HEK293T (cell line): ENCODE measurements around the gene NT5DC1.

Experiments used
- CTCF ChIA-PET: fragments of 350-600 bp; formaldehyde crosslinking; extraction: SDS; loops from one replicate; lab custom pipeline; 2021; ENCODE audit warnings: antibody characterized with exemption, inconsistent platforms; lab: Yijun Ruan, JAX
- POLR2A ChIA-PET: fragments of 350-600 bp; formaldehyde crosslinking; extraction: SDS; loops from one replicate; lab custom pipeline; 2020; ENCODE audit warnings: antibody characterized with exemption, inconsistent platforms; lab: Yijun Ruan, JAX
- DNase-seq: peaks from one replicate; pipeline ENCODE4 v3.0.0; 2012; ENCODE audit warnings: mixed read lengths; ENCODE audit errors: extremely low spot score
- ARNT ChIP-seq: fragments of 450-650 bp; IDR thresholded peaks from 2 replicates; pipeline ENCODE4 v1.6.1; 2017; ENCODE audit warnings: mild to moderate bottlenecking
- BHLHE40 ChIP-seq: fragments of 450-650 bp; IDR thresholded peaks from 2 replicates; pipeline ENCODE4 v1.6.1; 2016; ENCODE audit warnings: mild to moderate bottlenecking, moderate library complexity, borderline replicate concordance
- CTBP1 ChIP-seq: fragments of 450-650 bp; IDR thresholded peaks from 2 replicates; pipeline ENCODE4 v1.6.1; 2016; ENCODE audit warnings: borderline replicate concordance
- ELF4 ChIP-seq: fragments of 450-650 bp; IDR thresholded peaks from 2 replicates; pipeline ENCODE4 v1.6.1; 2017; ENCODE audit warnings: antibody characterized with exemption
- FOXA1 ChIP-seq: fragments of 450-650 bp; IDR thresholded peaks from 2 replicates; pipeline ENCODE4 v1.6.1; 2016; ENCODE audit warnings: mild to moderate bottlenecking
- FOXK2 ChIP-seq: fragments of 450-650 bp; IDR thresholded peaks from 2 replicates; pipeline ENCODE4 v1.6.1; 2016; ENCODE audit warnings: mild to moderate bottlenecking
- FOXM1 ChIP-seq: fragments of 450-650 bp; IDR thresholded peaks from 2 replicates; pipeline ENCODE4 v1.6.1; 2017; ENCODE audit warnings: mild to moderate bottlenecking, borderline replicate concordance
- HDGF ChIP-seq: fragments of 450-650 bp; IDR thresholded peaks from 2 replicates; pipeline ENCODE4 v1.6.1; 2017; ENCODE audit warnings: antibody characterized with exemption, borderline replicate concordance
- L3MBTL2 ChIP-seq: fragments of 450-650 bp; conservative IDR thresholded peaks from 2 replicates; pipeline ENCODE4 v1.6.1; 2016; ENCODE audit warnings: mild to moderate bottlenecking
- LEF1 ChIP-seq: fragments of 450-650 bp; IDR thresholded peaks from 2 replicates; pipeline ENCODE4 v1.6.1; 2017; ENCODE audit warnings: mild to moderate bottlenecking, borderline replicate concordance
- NFRKB ChIP-seq: fragments of 450-650 bp; IDR thresholded peaks from 2 replicates; pipeline ENCODE4 v1.6.1; 2016; ENCODE audit warnings: mild to moderate bottlenecking, moderate library complexity
- SP1 ChIP-seq: fragments of 450-650 bp; IDR thresholded peaks from 2 replicates; pipeline ENCODE4 v1.6.1; 2017
- SUZ12 ChIP-seq: fragments of 450-650 bp; IDR thresholded peaks from 2 replicates; pipeline ENCODE4 v1.6.1; 2016; ENCODE audit warnings: mild to moderate bottlenecking
- TARDBP ChIP-seq: fragments of 450-650 bp; IDR thresholded peaks from 2 replicates; pipeline ENCODE4 v1.6.1; 2016
- ZNF384 ChIP-seq: fragments of 450-650 bp; IDR thresholded peaks from 2 replicates; pipeline ENCODE4 v1.6.1; 2016
- TF ChIP-seq, protein P1 (sequence below): fragments of 450-650 bp; IDR thresholded peaks from 2 replicates; pipeline ENCODE4 v1.6.1; 2016

Gene NT5DC1

GRCh38 chr6:116248577-116248976 is 147.9 kb downstream of the NT5DC1 start:
- no peak for TF ChIP-seq LEF1
- TF ChIP-seq, protein P1, sequence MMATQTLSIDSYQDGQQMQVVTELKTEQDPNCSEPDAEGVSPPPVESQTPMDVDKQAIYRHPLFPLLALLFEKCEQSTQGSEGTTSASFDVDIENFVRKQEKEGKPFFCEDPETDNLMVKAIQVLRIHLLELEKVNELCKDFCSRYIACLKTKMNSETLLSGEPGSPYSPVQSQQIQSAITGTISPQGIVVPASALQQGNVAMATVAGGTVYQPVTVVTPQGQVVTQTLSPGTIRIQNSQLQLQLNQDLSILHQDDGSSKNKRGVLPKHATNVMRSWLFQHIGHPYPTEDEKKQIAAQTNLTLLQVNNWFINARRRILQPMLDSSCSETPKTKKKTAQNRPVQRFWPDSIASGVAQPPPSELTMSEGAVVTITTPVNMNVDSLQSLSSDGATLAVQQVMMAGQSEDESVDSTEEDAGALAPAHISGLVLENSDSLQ, result no peak
- no peak for TF ChIP-seq NFRKB
- TF ChIP-seq FOXA1, result no peak
- POLR2A ChIA-PET, result no interaction called here

GRCh38 chr6:116251568-116252384 is 151.1 kb downstream of the NT5DC1 start:
- ChIA-PET CTCF (interaction anchor here (2.2 kb wide), 1 partner anchor 35 kb away, joined by 8 read pairs; no protein-coding TSS in a partner anchor), POLR2A (interaction anchor here (0.8 to 1.1 kb wide), 2 partner anchors 319 to 369 kb away, joined by 3 to 5 read pairs; partner anchors contain the start of gene RWDD1)
- DNase-seq, result no peak
- TF ChIP-seq FOXK2, result no peak
- no peak for TF ChIP-seq FOXA1
- no peak for TF ChIP-seq NFRKB
- no peak for TF ChIP-seq LEF1
- no peak for TF ChIP-seq FOXM1
- TF ChIP-seq, protein P1, result no peak
- TF ChIP-seq ELF4, result no peak
- no peak for TF ChIP-seq SP1
- TF ChIP-seq L3MBTL2, result no peak
- no peak for TF ChIP-seq CTBP1
- no peak for TF ChIP-seq ZNF384
- no peak for TF ChIP-seq TARDBP
- no peak for TF ChIP-seq ARNT
- no peak for TF ChIP-seq SUZ12
- no peak for TF ChIP-seq BHLHE40
- TF ChIP-seq HDGF, result no peak

More at GRCh38 chr6:116248577-116248976, 147.9 kb downstream of the NT5DC1 start:
- CTCF ChIA-PET, result no interaction called here
- DNase-seq, result no peak

- POLR2A ChIA-PET, result interaction anchor here (1.1 to 3.7 kb wide), 6 partner anchors 11 to 319 kb away, joined by 3 to 18 read pairs (median 5); partner anchors contain the start of gene TSPYL1
- no peak for TF ChIP-seq SP1
- no peak for TF ChIP-seq ARNT
- TF ChIP-seq, protein P1, result no peak
- no peak for TF ChIP-seq ZNF384
- TF ChIP-seq BHLHE40, result no peak
- TF ChIP-seq L3MBTL2, result no peak
- TF ChIP-seq HDGF, result no peak
- no peak for TF ChIP-seq ELF4
- TF ChIP-seq TARDBP, result no peak
- TF ChIP-seq FOXA1, result no peak
- no peak for TF ChIP-seq LEF1
- no peak for TF ChIP-seq CTBP1
- TF ChIP-seq FOXM1, result no peak
- TF ChIP-seq NFRKB, result no peak
- TF ChIP-seq SUZ12, result no peak
- no peak for TF ChIP-seq FOXK2
- no peak for DNase-seq
- CTCF ChIA-PET, result interaction anchor here (1.3 to 1.4 kb wide), 2 partner anchors 16 to 308 kb away, joined by 3 to 5 read pairs; no protein-coding TSS in a partner anchor
Observed at GRCh38 chr6:116253188-116253504, 152.5 kb downstream of the NT5DC1 start.

GRCh38 chr6:116253505-116254296 is 153.0 kb downstream of the NT5DC1 start, which contains the start of gene TSPYL4:
TSS of gene TSPYL4 (minus strand) at chr6:116254075. CDS start at chr6:116254008, 67 bp downstream.
- ChIA-PET POLR2A (interaction anchor here (0.6 to 3.7 kb wide), 16 partner anchors 8 to 318 kb away, joined by 3 to 18 read pairs (median 4); partner anchors contain the start of genes CALHM5 and TSPYL1), CTCF (interaction anchor here (1.3 to 1.4 kb wide), 2 partner anchors 15 to 307 kb away, joined by 3 to 5 read pairs; no protein-coding TSS in a partner anchor)
- TF ChIP-seq CTBP1, result no peak
- peak; percentile 91 for TF ChIP-seq L3MBTL2
- TF ChIP-seq HDGF, result no peak
- TF ChIP-seq BHLHE40, result no peak
- TF ChIP-seq FOXA1, result no peak
- peak; percentile 50; the same call in 1 of the 2 replicates for TF ChIP-seq ELF4
- no peak for TF ChIP-seq FOXM1
- TF ChIP-seq FOXK2, result no peak
- no peak for TF ChIP-seq SP1
- no peak for TF ChIP-seq NFRKB
- TF ChIP-seq, protein P1, result peak; percentile 73
- no peak for TF ChIP-seq LEF1
- no peak for TF ChIP-seq ARNT
- no peak for TF ChIP-seq ZNF384
- no peak for TF ChIP-seq TARDBP
- TF ChIP-seq SUZ12, result no peak
- DNase-seq, result peak; percentile 96
